ACC112 (cell line): ENCODE results near the gene UPB1.

ENCODE experiments used
- H2AFZ ChIP-seq: fragments of 200-600 bp; sonication (generic); one replicate; pipeline ENCODE4 v1.6.0; 2017; ENCODE audit warnings: antibody characterized with exemption, low read length; ENCODE audit not compliant: unreplicated experiment
- H3K27ac ChIP-seq: fragments of 200-600 bp; sonication (generic); 2 replicates; pipeline ENCODE4 v1.5.1; 2014; ENCODE audit warnings: low read depth, mild to moderate bottlenecking, antibody characterized with exemption, low read length, moderate library complexity
- H3K27me3 ChIP-seq: fragments of 200-600 bp; sonication (generic); 2 replicates; pipeline ENCODE4 v1.6.1; 2014; ENCODE audit warnings: mild to moderate bottlenecking, antibody characterized with exemption, low read length, moderate library complexity, mixed read lengths; ENCODE audit not compliant: insufficient read depth
- H3K36me3 ChIP-seq: fragments of 200-600 bp; sonication (generic); 2 replicates; pipeline ENCODE4 v1.6.1; 2016; ENCODE audit warnings: mild to moderate bottlenecking, antibody characterized with exemption, low read length, moderate library complexity, mixed read lengths; ENCODE audit not compliant: insufficient read depth
- H3K4me1 ChIP-seq: fragments of 200-600 bp; sonication (generic); one replicate; pipeline ENCODE4 v1.6.1; 2016; ENCODE audit warnings: low read length, mixed read lengths; ENCODE audit not compliant: insufficient read depth, unreplicated experiment, control insufficient read depth
- H3K4me3 ChIP-seq: fragments of 200-600 bp; sonication (generic); 2 replicates; pipeline ENCODE4 v1.5.1; 2014; ENCODE audit warnings: mild to moderate bottlenecking, low read depth, low read length
- H3K79me2 ChIP-seq: fragments of 200-600 bp; sonication (generic); one replicate; pipeline ENCODE4 v1.6.0; 2016; ENCODE audit warnings: low read length; ENCODE audit not compliant: control insufficient read depth, unreplicated experiment, insufficient read depth

UPB1 gene

GRCh38 chr22:24494528-24495364 is at the start of gene UPB1:
UPB1 (plus strand) TSS chr22:24495332; CDS start chr22:24495404, 72 bp downstream.
- no peak within 1 kb of the TSS for H2AFZ ChIP-seq
- no peaks in the 10 kb centered on the region for H3K4me1 ChIP-seq
- H3K27me3 ChIP-seq, result peaks cover 14% of the 10 kb centered on the region; the same call in 1 of the 2 replicates
- H3K79me2 ChIP-seq, result no peaks in the 10 kb centered on the region
- no peaks in the 10 kb centered on the region for H3K36me3 ChIP-seq
- no peak within 1 kb of the TSS for H3K27ac ChIP-seq
- no peak within 1 kb of the TSS for H3K4me3 ChIP-seq

GRCh38 chr22:24445481-24446259 is 49.5 kb upstream of the UPB1 start:
- H2AFZ ChIP-seq, result no peak overlapping the region
- no peak overlapping the region for H3K4me3 ChIP-seq
- no peaks in the 10 kb centered on the region for H3K36me3 ChIP-seq
- no peaks in the 10 kb centered on the region for H3K79me2 ChIP-seq
- no peaks in the 10 kb centered on the region for H3K27me3 ChIP-seq
- H3K4me1 ChIP-seq, result peaks cover 4% of the 10 kb centered on the region
- H3K27ac ChIP-seq, result no peak overlapping the region

GRCh38 chr22:24446260-24446611 is 48.9 kb upstream of the UPB1 start:
- H3K27ac ChIP-seq, result no peak overlapping the region
- no peak overlapping the region for H3K4me3 ChIP-seq
- no peaks in the 10 kb centered on the region for H3K79me2 ChIP-seq
- no peak overlapping the region for H2AFZ ChIP-seq
- H3K4me1 ChIP-seq, result peaks cover 4% of the 10 kb centered on the region
- no peaks in the 10 kb centered on the region for H3K36me3 ChIP-seq
- no peaks in the 10 kb centered on the region for H3K27me3 ChIP-seq

- no peak overlapping the region for H3K4me3 ChIP-seq
- no peaks in the 10 kb centered on the region for H3K27me3 ChIP-seq
- no peaks in the 10 kb centered on the region for H3K79me2 ChIP-seq
- no peak overlapping the region for H3K27ac ChIP-seq
- no peaks in the 10 kb centered on the region for H3K36me3 ChIP-seq
- no peaks in the 10 kb centered on the region for H3K4me1 ChIP-seq
- no peak overlapping the region for H2AFZ ChIP-seq
Observed at GRCh38 chr22:24450610-24451009, 44.5 kb upstream of the UPB1 start.

- H3K79me2 ChIP-seq, result no peaks in the 10 kb centered on the region
- no peaks in the 10 kb centered on the region for H3K27me3 ChIP-seq
- no peaks in the 10 kb centered on the region for H3K36me3 ChIP-seq
- no peaks in the 10 kb centered on the region for H3K4me1 ChIP-seq
- no peak overlapping the region for H3K27ac ChIP-seq
- no peak overlapping the region for H2AFZ ChIP-seq
- no peak overlapping the region for H3K4me3 ChIP-seq
Observed at GRCh38 chr22:24451162-24451561, 44.0 kb upstream of the UPB1 start.

GRCh38 chr22:24453853-24454252 is 41.3 kb upstream of the UPB1 start:
- H3K27ac ChIP-seq, result no peak overlapping the region
- no peak overlapping the region for H2AFZ ChIP-seq
- H3K36me3 ChIP-seq, result no peaks in the 10 kb centered on the region
- no peaks in the 10 kb centered on the region for H3K79me2 ChIP-seq
- H3K27me3 ChIP-seq, result no peaks in the 10 kb centered on the region
- no peaks in the 10 kb centered on the region for H3K4me1 ChIP-seq
- H3K4me3 ChIP-seq, result no peak overlapping the region

GRCh38 chr22:24455039-24455438 is 40.1 kb upstream of the UPB1 start:
- no peak overlapping the region for H3K4me3 ChIP-seq
- H2AFZ ChIP-seq, result no peak overlapping the region
- H3K27me3 ChIP-seq, result no peaks in the 10 kb centered on the region
- no peak overlapping the region for H3K27ac ChIP-seq
- no peaks in the 10 kb centered on the region for H3K4me1 ChIP-seq
- no peaks in the 10 kb centered on the region for H3K36me3 ChIP-seq
- H3K79me2 ChIP-seq, result no peaks in the 10 kb centered on the region

GRCh38 chr22:24455751-24456426 is 39.2 kb upstream of the UPB1 start:
- no peaks in the 10 kb centered on the region for H3K27me3 ChIP-seq
- H3K36me3 ChIP-seq, result no peaks in the 10 kb centered on the region
- H3K79me2 ChIP-seq, result no peaks in the 10 kb centered on the region
- no peak overlapping the region for H3K27ac ChIP-seq
- H2AFZ ChIP-seq, result no peak overlapping the region
- H3K4me3 ChIP-seq, result no peak overlapping the region
- no peaks in the 10 kb centered on the region for H3K4me1 ChIP-seq

- Histone ChIP-seq H3K4me3 (no peak overlapping the region), H3K79me2 (no peaks in the 10 kb centered on the region), H3K4me1 (no peaks in the 10 kb centered on the region), H3K36me3 (no peaks in the 10 kb centered on the region), H2AFZ (no peak overlapping the region), H3K27ac (no peak overlapping the region), H3K27me3 (no peaks in the 10 kb centered on the region)
Observed at GRCh38 chr22:24457894-24458420, 37.2 kb upstream of the UPB1 start.

- H2AFZ ChIP-seq, result no peak overlapping the region
- H3K27ac ChIP-seq, result no peak overlapping the region
- no peak overlapping the region for H3K4me3 ChIP-seq
- no peaks in the 10 kb centered on the region for H3K79me2 ChIP-seq
- no peaks in the 10 kb centered on the region for H3K36me3 ChIP-seq
- H3K27me3 ChIP-seq, result no peaks in the 10 kb centered on the region
- H3K4me1 ChIP-seq, result no peaks in the 10 kb centered on the region
Observed at GRCh38 chr22:24459911-24460310, 35.2 kb upstream of the UPB1 start.
